ENCODE measurements around the gene PTPRK.

The PTPRK gene

DNA sequence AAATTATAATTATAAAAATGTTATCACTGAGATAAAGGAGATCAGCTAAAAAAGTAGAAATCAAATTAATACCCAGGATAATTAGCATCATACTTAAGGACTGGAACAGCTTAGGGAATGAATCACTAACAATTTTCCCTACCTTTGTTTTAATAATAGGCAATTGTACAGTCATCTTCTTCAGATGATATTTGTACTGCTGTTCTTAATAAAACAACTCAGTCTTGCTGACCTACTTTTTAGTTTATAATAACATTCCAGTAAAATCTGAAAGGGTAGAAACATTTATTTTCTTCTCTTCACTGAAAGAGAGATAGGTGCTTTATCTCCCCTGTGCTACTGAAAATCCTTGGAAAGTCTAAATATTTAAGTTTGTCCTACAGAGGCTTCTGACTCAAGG lies 348.3 kb downstream of the PTPRK start:
- DNase-seq, result no peak

DNA sequence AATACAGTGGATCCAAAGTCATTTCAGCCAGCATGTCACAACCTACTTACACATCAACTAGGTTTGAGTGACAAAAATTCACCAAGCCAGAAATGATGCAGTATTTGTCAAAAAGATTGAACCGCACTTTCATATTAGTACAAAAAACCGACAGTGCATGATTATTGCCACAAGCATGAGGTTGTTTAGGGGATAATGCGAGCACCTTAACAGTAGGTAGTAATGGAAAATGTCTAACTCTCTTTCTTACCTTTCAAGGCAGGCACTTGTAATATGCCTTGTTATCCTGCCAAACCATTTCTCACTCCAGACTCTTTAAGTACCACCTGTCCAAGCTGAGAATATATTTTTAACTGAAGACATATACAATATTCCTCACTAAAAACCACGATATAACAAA lies 349.2 kb downstream of the PTPRK start:
- no peak for DNase-seq

DNA sequence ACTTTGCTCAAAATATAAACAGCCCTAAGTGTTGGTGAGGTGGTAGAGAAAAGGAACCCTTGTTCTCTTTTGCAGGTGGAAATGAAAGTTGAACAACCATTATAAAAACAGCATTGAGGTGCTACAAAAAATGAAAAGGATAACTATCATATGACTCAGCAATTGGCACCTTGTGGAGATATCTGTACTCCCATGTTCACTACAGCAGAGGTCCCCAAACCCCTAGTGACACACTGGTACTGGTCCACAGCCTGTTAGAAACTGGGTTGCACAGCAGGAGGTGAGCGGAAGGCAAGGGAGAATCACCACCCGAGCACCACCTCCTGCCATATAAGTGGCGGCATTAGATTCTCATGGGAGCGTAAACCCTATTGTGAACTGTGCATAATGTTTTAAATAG lies 352.2 kb downstream of the PTPRK start:
- DNase-seq, result no peak

DNA sequence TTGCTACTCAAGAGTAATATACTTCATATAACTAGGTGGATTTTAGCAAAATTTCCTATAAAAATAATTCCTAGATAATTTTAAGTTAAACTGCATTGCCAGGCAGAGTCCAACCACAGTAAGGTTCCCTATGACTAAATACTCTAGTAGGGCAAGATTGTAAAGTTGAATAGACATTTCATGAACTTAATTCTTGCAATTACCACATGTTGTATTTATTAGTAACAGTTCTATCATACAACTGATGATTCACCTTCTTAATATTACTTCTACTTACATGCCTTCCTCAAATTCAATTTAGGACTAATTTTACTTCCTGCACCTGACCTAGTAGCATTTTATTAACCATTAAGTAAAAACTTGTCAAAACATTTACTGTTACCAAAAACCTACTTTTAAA lies 352.8 kb downstream of the PTPRK start:
- no peak for DNase-seq

DNA sequence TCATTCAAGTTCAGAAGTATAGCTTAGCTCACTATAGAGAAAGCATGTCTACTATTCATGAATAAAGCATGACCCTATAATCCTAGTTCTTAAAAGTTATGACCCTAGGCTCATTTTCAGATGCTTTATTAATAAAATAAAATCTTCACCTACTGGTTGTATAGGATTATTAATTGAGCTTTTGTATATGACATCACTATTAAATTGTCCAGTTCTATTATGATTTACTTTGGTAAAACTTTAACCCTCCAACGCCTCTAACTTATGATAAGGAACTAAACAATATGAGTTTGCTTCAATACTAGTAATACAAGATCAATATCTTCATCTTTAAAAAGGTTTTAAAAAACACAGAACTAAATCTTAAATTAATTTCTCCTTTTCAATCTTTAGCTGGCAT lies 356.1 kb downstream of the PTPRK start:
- DNase-seq, result no peak

DNA sequence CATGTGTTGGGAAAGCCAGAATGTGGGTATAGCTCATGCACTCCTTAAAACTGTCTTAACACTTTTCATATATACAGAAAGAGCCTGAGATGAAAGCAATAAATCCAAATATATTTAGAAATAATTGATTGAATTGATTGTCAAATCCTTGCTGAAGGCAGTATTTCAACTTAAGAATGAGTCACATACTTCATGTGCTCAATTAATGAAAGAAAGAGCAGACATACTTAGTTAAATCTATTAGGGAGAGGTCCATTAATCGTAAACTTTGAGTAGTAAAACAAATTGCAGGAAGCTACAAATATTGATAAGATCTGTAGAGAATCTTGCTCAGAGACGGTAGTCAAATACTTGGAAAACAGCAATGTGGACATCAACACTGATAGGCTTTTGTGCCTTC lies 358.0 kb downstream of the PTPRK start:
- DNase-seq, result no peak

DNA sequence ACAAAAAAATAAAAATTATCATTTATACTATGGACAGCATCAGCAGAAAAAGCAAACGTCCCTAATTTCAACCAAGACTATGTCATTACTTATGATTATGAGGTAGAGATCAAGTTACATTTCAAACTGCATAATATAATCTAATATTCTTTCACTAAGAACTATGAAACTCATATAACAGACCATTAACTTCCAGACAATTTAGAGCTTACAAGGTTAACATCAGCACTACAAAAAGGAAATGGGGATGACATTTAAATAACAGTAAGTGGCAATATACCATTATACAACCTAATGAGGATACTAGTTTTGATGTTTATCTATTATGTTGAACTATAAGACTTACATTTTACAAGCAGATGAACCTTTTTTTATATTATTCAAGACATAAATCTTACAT lies 358.6 kb downstream of the PTPRK start:
- no peak for DNase-seq

DNA sequence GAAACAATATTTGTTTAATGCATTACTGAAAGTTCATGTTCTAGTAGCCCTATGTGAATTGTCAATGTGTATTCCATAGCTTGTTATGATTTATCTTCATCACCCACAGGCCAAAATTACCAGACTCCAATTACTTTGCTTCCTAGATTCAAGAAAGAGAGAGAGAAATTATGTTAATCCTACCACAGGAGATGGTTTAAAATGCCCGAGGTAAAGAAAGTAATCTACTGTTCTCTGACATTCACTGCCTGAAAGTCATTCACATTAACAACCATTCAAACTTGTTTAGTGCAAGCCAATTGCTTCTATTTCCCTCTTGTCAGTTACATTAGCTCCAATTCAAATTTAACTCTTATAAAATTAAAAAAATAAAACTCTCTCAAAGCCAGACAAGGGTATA lies 359.1 kb downstream of the PTPRK start:
- no peak for DNase-seq

DNA sequence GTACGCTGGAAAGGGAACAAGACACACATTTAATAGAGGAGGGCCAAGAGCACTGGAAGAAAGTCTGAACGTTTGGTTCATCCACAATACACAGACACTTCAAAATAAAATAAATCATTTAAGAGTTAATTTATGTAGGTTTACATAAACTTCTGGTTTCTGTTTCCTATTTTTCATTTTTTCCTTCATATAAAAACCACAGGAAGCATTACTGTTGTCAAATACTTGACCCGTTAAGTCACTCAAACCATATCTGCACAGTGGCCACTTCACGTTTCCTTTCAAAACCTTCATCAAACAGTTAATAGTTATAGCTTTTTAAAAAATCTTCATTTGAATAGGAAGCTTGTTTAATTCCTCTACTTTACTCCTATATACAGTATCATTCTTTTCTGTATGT lies 361.9 kb downstream of the PTPRK start:
- no peak for DNase-seq

DNA sequence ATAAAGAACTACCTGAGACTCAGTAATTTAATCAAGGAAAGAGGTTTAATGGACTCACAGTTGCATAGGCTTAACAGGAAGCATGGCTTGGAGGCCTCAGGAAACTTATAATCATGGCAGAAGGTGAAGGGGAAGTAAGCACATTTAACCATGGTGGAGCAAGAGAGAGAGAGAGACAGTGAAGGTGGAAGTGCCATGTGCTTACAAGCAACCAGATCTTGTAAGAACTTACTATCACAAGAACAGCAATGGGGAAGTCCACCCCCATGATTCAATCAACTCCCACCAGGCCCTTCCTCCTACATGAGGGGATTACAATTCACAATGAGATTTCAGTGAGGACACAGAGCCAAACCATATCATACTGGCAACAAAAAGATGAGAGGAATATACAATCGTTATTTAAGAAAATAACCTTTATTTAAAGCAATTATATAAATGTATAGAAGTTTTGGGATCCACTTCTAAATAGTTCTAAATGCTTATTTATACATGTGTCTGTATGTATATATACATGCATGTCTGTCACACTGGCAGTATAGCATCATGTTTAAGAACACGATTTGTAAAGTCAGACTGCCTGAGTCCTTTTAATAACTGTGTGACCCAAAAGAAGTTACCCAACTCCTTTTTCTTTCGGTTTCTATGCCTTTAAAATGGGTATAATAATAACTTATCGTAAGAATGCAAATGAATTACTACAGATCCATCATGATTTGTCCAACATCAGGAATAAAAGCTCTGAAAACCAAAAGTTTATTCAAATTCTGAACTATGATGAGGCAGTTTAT lies 363.9 kb downstream of the PTPRK start:
- DNase-seq, result no peak

DNA sequence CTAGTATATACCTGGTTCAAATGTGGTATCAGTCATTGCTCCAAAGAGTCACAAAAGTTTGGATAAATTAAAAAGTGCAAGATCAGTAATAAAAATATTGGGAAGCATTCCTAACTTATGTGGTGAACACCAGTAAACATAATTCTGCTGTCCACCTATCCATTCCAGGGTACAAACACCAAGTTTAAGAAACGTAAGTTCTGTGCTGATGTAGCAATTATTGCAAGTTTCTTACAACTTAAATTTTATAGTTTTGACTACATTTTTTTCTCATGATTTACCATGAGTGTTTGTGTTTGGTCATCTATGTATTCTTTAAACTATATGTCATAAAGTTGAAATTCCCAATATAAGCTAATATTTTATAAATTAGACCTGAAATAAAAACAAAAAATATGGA lies 364.6 kb downstream of the PTPRK start:
- no peak for DNase-seq

DNA sequence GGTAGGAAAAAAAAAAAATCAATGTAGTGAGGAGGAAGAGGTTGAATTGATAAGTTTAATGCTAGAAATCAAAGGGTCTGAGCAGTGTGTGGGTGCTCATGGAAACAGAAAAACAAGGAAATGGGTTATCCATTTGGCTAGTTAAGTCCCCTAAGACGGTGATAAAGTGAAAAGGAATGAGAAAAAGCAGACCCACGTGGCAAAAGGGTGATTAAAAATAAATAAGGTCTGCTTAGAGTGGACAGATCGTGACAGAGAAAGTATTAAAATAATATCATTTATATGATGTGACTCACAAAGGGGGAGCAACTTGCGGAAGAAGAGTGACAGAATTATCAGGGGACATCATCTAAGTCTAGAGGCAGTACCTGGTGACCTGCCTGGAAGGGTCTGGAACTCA lies 367.8 kb downstream of the PTPRK start:
- no peak for DNase-seq

DNA sequence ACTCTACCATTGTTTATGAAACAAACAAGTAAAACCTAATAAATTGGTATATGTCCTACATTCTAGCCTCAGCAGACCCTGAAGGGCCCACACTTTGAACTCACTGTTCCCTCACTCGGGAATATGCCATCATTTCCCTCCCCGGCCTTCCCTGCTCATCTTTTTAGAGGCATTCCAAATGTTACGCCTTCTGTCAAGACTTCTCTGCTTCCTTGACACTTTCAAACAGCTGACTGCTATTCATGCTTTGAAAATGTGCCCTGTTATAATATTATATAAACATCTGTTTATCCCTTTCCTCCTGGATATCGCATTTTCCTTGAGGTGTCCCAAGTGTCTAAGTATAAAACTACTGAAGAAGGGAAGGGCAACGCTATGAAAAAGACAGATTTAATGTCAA lies 370.0 kb downstream of the PTPRK start:
- no peak for DNase-seq

DNA sequence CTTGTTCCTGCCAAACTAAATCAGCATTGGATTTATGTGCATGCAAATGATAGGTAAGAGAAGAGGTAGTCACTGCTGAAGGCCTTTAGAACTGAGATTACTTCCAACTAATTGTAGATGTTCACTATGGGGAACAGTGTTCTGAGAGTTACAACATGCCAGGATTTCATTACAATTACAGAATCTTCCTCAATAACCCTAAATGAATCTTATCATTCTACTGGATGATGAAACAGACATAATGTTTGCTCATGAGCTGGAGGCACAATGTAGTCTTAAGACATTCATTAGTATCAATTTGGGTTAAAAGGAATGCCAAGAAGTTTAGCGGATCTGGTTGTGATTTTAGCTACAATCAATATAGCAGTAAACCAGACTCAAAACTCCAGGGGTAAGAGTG lies 370.6 kb downstream of the PTPRK start:
- no peak for DNase-seq

DNA sequence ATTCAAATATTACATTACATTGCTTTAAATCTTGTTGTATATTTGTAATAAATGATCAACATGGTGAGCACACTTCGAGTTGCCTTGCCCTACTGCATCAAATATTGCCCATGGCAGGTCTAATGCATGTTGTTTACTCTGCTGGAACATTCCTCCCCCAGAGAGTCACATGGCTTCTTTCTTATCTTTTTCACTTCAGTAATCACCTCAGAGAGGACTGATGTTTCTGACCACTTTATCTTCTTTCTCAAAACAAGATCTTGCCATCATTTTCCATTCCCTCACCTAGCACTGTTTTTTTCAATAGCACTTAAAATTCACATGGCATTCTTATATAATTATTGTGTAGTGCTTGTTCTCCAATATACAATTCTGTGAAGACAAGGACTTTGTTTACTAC lies 376.1 kb downstream of the PTPRK start:
- no peak for DNase-seq

DNA sequence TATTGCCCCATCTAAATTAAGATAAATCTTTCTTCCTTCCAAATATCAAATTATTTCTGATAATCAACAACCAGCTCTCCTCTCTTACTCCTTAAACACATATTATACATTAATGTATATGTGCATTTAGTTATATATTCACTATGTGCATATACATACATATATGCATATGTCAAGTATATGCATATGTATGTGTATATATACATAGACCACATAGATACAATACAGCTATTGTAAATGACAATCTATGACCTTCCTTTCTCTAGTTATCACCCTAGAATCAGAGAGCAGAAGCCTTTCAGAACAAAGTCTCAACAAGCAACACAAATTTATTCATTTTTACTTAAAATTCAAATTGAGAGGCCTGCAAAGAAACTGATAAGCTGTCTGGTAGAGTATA lies 378.5 kb downstream of the PTPRK start:
- no peak for DNase-seq

DNA sequence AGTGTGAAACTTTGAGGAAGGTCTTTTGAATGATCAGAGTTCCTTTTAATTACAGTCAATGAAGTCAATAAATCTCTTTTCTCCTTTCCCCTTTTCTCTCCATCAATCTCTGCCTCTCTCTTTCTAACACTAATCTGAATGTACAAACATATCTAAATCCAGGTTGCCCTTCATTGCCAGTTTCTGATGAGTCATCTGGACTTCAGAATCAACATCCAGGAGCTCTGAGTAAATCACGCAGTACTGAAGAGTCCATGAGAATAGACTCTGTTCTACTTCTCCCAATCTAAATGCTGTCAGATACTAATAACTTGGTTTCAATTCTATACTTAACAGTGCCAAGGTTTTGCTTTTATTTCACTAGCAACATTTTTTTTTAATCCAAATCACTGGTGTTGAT lies 380.9 kb downstream of the PTPRK start:
- no peak for DNase-seq

DNA sequence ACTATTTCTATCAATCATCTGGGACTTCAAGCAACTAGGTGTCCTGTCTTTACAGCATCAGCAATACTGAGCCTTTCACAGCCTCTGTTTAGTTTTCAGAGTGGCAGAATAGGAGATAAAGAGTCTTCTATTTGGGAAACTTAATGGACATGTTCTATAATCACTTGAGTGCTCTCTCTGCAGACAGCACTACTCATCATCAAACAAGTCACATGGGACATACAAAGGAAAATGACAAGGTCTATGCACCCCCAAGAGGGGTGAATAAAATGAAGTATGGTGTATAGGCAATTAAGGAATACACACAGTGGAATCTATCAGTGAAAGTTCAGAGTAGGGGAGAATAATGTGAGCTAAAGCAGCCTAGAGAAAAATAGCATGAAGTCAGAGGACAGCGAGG lies 381.7 kb downstream of the PTPRK start:
- no peak for DNase-seq

DNA sequence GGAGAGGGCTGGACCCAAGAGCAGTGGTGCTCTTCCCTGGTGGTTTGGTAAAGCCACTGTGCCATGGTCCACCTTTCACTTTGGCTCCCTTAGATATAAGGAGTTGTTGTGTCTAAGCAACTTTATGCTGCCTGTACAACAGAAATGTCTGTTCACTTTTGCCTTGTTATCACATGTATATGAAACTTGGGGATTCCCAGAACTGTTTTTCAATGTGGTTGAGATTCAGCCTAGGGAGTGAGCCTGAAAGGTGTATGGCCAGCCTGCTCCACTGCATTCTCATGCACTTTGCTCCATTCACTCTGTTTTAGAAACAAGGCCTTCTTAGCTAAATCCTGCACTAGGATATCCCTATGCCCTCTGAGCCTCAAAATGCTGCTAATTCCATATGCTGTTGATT lies 385.1 kb downstream of the PTPRK start:
- DNase-seq, result no peak

DNA sequence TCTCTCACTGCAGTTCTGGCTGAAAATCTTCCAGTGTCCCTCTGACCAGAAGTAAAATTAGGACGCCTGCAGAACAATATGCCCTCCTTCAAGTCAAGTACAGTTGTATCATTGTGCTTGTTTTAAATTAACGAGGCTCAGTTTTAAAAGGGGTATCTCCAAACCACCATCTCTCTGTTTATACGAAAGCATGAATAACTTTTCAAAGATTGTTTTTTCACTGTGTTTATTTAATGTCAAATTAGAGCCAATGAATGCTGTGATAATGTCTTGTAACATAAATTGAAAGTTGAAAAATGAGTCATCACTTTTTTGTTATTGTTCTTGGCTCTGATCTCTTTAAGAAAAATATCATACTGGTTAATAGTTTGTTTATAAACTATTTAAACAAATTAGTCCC lies 388.8 kb downstream of the PTPRK start:
- DNase-seq, result no peak

DNA sequence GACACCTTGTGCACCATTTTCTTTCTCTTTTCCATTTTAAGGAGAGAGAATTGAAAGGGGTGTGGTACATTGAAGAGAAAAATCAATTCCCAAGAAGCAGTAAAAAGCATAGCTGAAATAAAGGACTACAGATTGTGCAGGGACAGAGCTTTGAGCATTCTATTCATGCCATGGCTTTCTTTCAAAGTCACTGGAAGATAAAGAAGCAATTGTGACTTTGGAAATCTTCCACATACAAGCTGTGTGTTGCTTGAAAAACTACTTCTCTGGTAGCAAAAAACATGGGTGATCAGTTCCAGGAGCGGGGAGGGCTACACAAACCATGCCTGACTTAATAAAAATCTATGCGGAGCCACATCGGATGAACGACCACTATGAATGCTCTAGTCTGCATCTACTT lies 389.4 kb downstream of the PTPRK start:
- no peak for DNase-seq

DNA sequence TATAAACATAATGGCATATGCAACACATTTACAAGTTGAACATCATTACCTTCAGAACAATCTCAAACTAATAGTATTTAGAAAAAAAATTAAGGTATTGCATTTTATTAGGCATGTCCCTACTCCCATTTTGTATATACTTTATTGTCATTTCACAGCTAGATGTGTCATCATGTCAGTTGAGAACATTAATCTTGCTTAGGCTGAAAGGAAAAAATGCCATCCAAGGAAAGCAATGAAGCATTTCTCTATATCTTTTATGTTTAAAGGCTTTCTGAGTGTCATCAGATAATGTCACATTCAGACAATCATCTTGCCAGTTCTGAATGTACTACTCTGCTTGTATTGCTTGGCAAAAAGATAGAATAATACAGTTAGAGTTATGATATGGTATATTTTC lies 390.7 kb downstream of the PTPRK start:
- DNase-seq, result no peak

DNA sequence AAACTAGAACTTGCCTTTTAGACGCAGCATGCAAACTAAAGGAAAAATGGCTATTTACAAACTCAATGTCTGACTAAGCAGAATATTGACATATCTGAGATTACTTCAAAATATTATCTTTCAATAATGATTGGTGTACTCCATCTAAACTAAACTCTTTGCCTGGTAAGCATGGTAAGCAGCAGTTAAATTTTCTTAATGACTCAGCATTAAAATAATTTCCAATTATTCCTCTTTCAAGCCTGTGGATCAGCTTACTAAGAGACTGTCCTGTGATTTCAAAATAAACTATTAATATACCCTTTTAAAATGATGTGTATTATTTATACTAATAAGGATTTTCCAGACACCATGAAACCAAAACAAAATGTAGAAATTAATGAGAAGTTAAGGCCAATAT lies 392.7 kb downstream of the PTPRK start:
- DNase-seq, result no peak

DNA sequence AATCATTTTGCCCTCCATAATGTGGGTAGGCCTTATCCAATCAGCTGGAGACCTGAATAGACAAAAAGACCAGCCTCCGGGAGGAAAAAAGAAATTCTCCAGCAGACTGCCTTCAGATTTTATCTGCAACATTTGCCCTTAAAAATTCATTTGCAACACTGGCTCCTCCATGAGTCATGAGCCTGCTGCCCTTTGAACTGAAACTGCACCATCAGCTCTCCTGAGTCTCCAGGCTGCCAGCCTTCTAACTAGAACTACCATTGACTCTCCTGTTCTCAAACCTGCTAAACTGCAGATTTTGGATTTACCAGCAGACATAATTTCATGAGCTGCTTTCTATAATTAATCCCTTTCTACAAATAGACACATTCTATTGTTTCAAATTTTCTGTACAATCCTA lies 395.7 kb downstream of the PTPRK start:
- no peak for DNase-seq

DNA sequence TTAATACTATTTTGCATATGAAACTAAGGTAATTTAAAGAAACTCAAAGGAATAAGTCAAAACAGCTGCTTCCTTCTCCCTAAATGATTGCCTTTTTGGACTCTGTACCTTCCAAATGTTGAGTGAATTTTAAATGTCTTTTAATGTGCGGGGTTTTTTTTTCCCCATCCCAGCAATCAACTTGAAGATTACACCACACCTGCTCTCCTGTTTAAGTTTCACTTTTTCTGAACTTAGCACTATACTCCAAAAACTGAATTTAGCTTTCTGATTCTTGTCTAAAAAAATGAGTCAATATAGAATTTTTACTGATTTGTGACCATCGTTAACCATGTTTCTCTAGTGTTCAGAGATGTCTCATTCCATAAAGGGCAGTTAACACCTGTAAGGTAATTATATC lies 398.8 kb downstream of the PTPRK start:
- no peak for DNase-seq

DNA sequence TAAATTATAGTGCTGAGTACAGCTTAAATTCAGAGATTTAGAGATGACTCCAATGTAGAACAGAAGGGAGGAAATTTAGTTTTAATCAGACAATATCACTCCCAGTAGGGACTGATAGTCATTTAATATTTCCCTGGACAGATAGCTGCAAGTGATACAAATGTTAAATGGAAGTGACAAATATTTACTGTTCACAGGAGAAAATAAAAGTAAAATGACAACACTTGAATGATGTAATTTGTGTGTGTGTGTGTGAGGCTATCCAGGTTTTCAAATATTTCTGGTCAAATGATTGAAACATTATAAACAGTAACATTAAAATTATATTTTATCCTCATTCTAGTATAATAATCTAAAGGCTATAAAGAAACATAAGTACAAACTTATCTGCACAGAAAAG lies 399.2 kb downstream of the PTPRK start:
- DNase-seq, result no peak
